GM12878 (cell line): ENCODE data around the gene NAALAD2. TPM values are rescaled to one million over a fixed set of nuclear protein-coding genes. Genes with fewer than 3 reads are reported as not detected.
"Not testable (repeated sequence)": the region's sequence is repeated elsewhere in the genome, so short reads cannot be mapped to it uniquely, and the experiment has no call there.

ENCODE experiments used
- ATAC-seq: fragments of 200-7000 bp; cut with Tn5 transposase; 3 replicates; pipeline ENCODE4 v1.9.1; 2020; ENCODE audit warnings: mild to moderate bottlenecking, moderate library complexity
- Bru-seq: library from RNA; stranded (reverse); fragments of 400-500 nt; gene quantifications from one replicate; lab custom pipeline; 2021; lab: Mats Ljungman, UMichigan
- BruChase-seq, 2 experiments: library from RNA; stranded (reverse); fragments of 400-500 nt; gene quantifications; one replicate each; lab custom pipeline; 2021; lab: Mats Ljungman, UMichigan
- BruUV-seq: library from RNA; stranded (reverse); fragments of 400-500 nt; replicated peaks from 2 replicates; lab custom pipeline; 2021; lab: Mats Ljungman, UMichigan
- CTCF ChIA-PET: fragments of 300-600 bp; sonication (Branson Sonifier 250); formaldehyde crosslinking; extraction: SDS; loops from one replicate; lab custom pipeline; 2021; ENCODE audit warnings: inconsistent platforms; lab: Yijun Ruan, JAX
- POLR2A ChIA-PET: fragments of 350-600 bp; formaldehyde crosslinking; extraction: SDS; loops from one replicate; lab custom pipeline; 2021; ENCODE audit warnings: inconsistent platforms; lab: Charles Lee
- RAD21 ChIA-PET: fragments of 300-600 bp; sonication (Branson Sonifier 250); formaldehyde crosslinking; loops from one replicate; lab custom pipeline; 2023; ENCODE audit warnings: antibody characterized with exemption; ENCODE audit not compliant: unreplicated experiment; lab: Charles Lee
- SMC1A ChIA-PET: fragments of 300-600 bp; sonication (Branson Sonifier 250); formaldehyde crosslinking; loops from one replicate; lab custom pipeline; 2023; ENCODE audit not compliant: unreplicated experiment, uncharacterized antibody; lab: Charles Lee
- DNase-seq: peaks from one replicate; pipeline ENCODE4 v3.0.0-alpha.2; 2011; ENCODE audit warnings: low read depth, low spot score
- FAIRE-seq: peaks from 3 replicates; lab custom pipeline; 2011; peaks lifted over from hg19 to GRCh38; lab: Jason Lieb, UNC
- H2AFZ ChIP-seq: 2 replicates; pipeline ENCODE4 v1.6.0; 2011; ENCODE audit warnings: low read depth, low read length, control low read depth; ENCODE audit not compliant: control insufficient read depth
- H3K27ac ChIP-seq: 2 replicates; pipeline ENCODE4 v1.5.1; 2011; ENCODE audit warnings: control low read depth; ENCODE audit not compliant: control insufficient read depth, insufficient read depth
- H3K27me3 ChIP-seq, 2 experiments: replicated peaks in 1 of 2; 2 replicates each; pipeline versions ENCODE4 v1.6.0 to v1.6.1; 2011; ENCODE audit warnings: low read length in 1 of 2; ENCODE audit not compliant: control insufficient read depth in 2 of 2, insufficient read depth in 2 of 2
- H3K36me3 ChIP-seq, 2 experiments: 2 replicates each; pipeline ENCODE4 v1.5.1; 2011; ENCODE audit warnings: low read length in 1 of 2; ENCODE audit not compliant: control insufficient read depth in 2 of 2, insufficient read depth in 2 of 2
- H3K4me1 ChIP-seq: 2 replicates; pipeline ENCODE4 v1.6.1; 2011; ENCODE audit warnings: mild to moderate bottlenecking, low read length, moderate library complexity, mixed read lengths; ENCODE audit not compliant: control insufficient read depth, insufficient read depth
- H3K4me2 ChIP-seq: 2 replicates; pipeline ENCODE4 v1.6.0; 2011; ENCODE audit warnings: control low read depth; ENCODE audit not compliant: control insufficient read depth, insufficient read depth
- H3K4me3 ChIP-seq: fragments of 200-600 bp; sonication (generic); 2 replicates; pipeline ENCODE4 v1.5.1; 2016
- H3K79me2 ChIP-seq: 2 replicates; pipeline ENCODE4 v1.6.0; 2011; ENCODE audit warnings: low read length; ENCODE audit not compliant: control insufficient read depth, insufficient read depth
- H3K9ac ChIP-seq: 2 replicates; pipeline ENCODE4 v1.8.0; 2011; ENCODE audit warnings: low read length, control low read depth, mixed read lengths; ENCODE audit not compliant: control insufficient read depth, insufficient read depth
- H3K9me3 ChIP-seq: replicated peaks from 3 replicates; pipeline ENCODE4 v1.5.1; 2011; ENCODE audit warnings: mild to moderate bottlenecking, low read length; ENCODE audit not compliant: control insufficient read depth, insufficient read depth
- H4K20me1 ChIP-seq: 2 replicates; pipeline ENCODE4 v1.6.0; 2011; ENCODE audit not compliant: control insufficient read depth, insufficient read depth
- GATAD2B ChIP-seq: fragments of 450-650 bp; conservative IDR thresholded peaks from 2 replicates; pipeline ENCODE4 v1.6.1; 2017; ENCODE audit warnings: low read depth, mild to moderate bottlenecking, moderate library complexity
- IRF5 ChIP-seq: fragments of 450-650 bp; IDR thresholded peaks from 2 replicates; pipeline ENCODE4 v1.6.1; 2017; ENCODE audit warnings: borderline replicate concordance
- MEF2B ChIP-seq: fragments of 450-650 bp; IDR thresholded peaks from 2 replicates; pipeline ENCODE4 v1.6.1; 2018; ENCODE audit warnings: mild to moderate bottlenecking, moderate library complexity; ENCODE audit not compliant: partially characterized antibody, poor library complexity, severe bottlenecking
- NR2F1 ChIP-seq: fragments of 450-650 bp; conservative IDR thresholded peaks from 2 replicates; pipeline ENCODE4 v1.6.1; 2017; ENCODE audit warnings: mild to moderate bottlenecking
- WGBS: methylation state at CpG from one replicate; pipeline ENCODE4 v1.1.6; 2016; ENCODE audit warnings: low lambda C conversion rate; ENCODE audit not compliant: insufficient replicate concordance, insufficient coverage; ENCODE audit errors: missing lambda C conversion rate; 5-methylcytosine and 5-hydroxymethylcytosine counted together
- in situ Hi-C: fragments of 300-500 bp; cut with MboI; formaldehyde crosslinking; loops from 9 replicates; pipeline ENCODE4 v1.14.3; 2018; ENCODE audit warnings: mixed read lengths
- intact Hi-C: fragments of 100-400 bp; cut with micrococcal nuclease; formaldehyde crosslinking; loops from one replicate; pipeline ENCODE4 v1.14.2; 2022; ENCODE audit not compliant: unreplicated experiment
- long read RNA-seq, 2 experiments: library from polyadenylated mRNA; unstranded; transcript quantifications; one replicate each; pipeline ENCODE4 v2.0.0, GENCODE V29; 2019 to 2020
- polyA minus RNA-seq, 3 experiments: library from RNA; depleted of rRNA, polyadenylated mRNA; stranded (reverse); fragments of >200 nt; gene quantifications; 2 replicates each; pipeline ENCODE4 v1.2.3, GENCODE V29; 2011
- polyA plus RNA-seq, 11 experiments: library from polyadenylated mRNA; depleted of rRNA in 4 of 11; unstranded in 6 of 11; stranded (reverse) in 5 of 11; fragments of >200 nt; fragmentation: Nextera tagmentation in 4 of 11; fragmentation: Illumina TruSeq in 1 of 11; extraction: Ambion mirVana in 4 of 11; extraction: Trizol in 1 of 11; gene quantifications; 1 replicate in 1 of 11; 2 replicates in 10 of 11; pipeline versions ENCODE4 v1.2.1 to v1.2.3, GENCODE V29; 2011 to 2016; ENCODE audit warnings: inconsistent platforms in 2 of 11, missing spikeins in 2 of 11, low read depth in 1 of 11
- total RNA-seq, 4 experiments: library from RNA; depleted of rRNA in 3 of 4; stranded (reverse); fragments of >200 nt in 3 of 4; fragmentation: Illumina TruSeq in 1 of 4; extraction: Trizol in 1 of 4; gene quantifications; 2 replicates each; pipeline versions ENCODE4 v1.2.1 to v1.2.3, GENCODE V29; 2013 to 2021

NAALAD2 gene
- 1.5 and 2.9 TPM in 2 replicates for total RNA-seq (2013; cell fraction: nucleolus; rRNA removed)
- total RNA-seq (2014; rRNA removed) (not detected in 2 replicates), total RNA-seq (2014; rRNA removed; fragmentation: Illumina TruSeq; extraction: Trizol) (not detected in 2 replicates), total RNA-seq (2021) (not detected in 2 replicates), polyA plus RNA-seq (2011; rRNA removed) (0.16 and 0.98 TPM in 2 replicates), polyA plus RNA-seq (2014; fragmentation: Illumina TruSeq; extraction: Trizol) (0.24 TPM in 1 of 2 replicates, not detected in the other), polyA plus RNA-seq (2014; fragmentation: Nextera tagmentation; extraction: Ambion mirVana) (under 1 TPM; 0.05 to 0.11 TPM), polyA plus RNA-seq (2014; rRNA removed) (not detected in 2 replicates), polyA plus RNA-seq (2016; fragmentation: Nextera tagmentation; extraction: Ambion mirVana) (under 1 TPM; 0.08 to 0.24 TPM), polyA minus RNA-seq (2011; rRNA and poly(A)+ RNA removed) (0.15 TPM in 2 replicates), Bru-seq, nascent RNA (percentile 30 among the genes with signal in this experiment), BruChase-seq, experiment 1, labeled RNA remaining after a 6-hour chase (percentile 30 among the genes with signal in this experiment), BruChase-seq, experiment 2, labeled RNA remaining after a 2-hour chase (percentile 27 among the genes with signal in this experiment)
- polyA plus RNA-seq (2011; ENCODE audit: low read depth), result 0.10 TPM
- polyA plus RNA-seq (2011; cell fraction: cytosol; rRNA removed), result 0.04 and 0.08 TPM in 2 replicates
- 0.26 and 0.42 TPM in 2 replicates for polyA plus RNA-seq (2011; cell fraction: nucleus; rRNA removed)
- polyA plus RNA-seq (2012), result 0.15 and 0.24 TPM in 2 replicates
- polyA minus RNA-seq (2011; cell fraction: cytosol; rRNA and poly(A)+ RNA removed), result not detected in 2 replicates
- polyA minus RNA-seq (2011; cell fraction: nucleus; rRNA and poly(A)+ RNA removed), result 0.29 and 0.73 TPM in 2 replicates
- long read RNA-seq, experiment 1, result 0 reads
- long read RNA-seq, experiment 2, result 0 reads

DNA sequence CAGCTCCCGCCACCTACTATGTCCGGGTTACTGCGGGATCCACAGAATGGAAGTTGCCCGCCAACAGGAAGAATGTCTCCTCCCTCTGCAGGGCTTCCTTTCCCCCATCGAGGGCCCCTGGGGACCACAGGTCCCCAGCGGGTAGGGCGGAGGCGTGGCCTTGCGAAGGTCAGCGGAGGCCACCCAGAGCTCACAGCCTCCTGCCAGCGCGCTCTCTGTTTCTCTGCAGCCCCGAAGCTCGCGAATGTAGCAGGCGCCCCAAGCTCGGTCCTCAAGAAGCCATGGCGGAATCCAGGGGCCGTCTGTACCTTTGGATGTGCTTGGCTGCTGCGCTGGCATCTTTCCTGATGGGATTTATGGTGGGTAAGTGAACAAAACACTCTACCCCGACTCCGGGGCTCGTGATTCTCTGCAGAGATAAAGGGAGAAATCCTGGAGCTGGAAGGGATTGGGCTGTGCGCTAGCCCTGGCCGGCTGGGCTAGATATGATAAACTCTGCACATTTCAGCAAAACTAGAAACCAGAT, at the start of gene NAALAD2:
NAALAD2 (plus strand) TSS at position 186 of the 526 bp plus-strand sequence; CDS start at position 282, 96 bp downstream.
- Histone ChIP-seq H3K4me2 (no peak within 1 kb of the TSS; the same call in 1 of the 2 replicates), H3K36me3 (no peaks in the 10 kb centered on the region), H3K79me2 (no peaks in the 10 kb centered on the region), H3K4me1 (no peaks in the 10 kb centered on the region), H3K4me3 (no peak within 1 kb of the TSS), H3K9me3 (no peaks in the 10 kb centered on the region), H2AFZ (no peak within 1 kb of the TSS), H3K27ac (no peak within 1 kb of the TSS), H4K20me1 (no peaks in the 10 kb centered on the region), H3K27me3 (peaks cover 1 to 6% of the 10 kb centered on the region in 2 experiments; a peak in 2 of 4 replicates), H3K9ac (no peak within 1 kb of the TSS)
- in situ Hi-C loops, result no loop called here
- ATAC-seq, result peak; percentile 95
- ChIA-PET RAD21 (no interaction called here), POLR2A (no interaction called here), CTCF (interaction anchor here (1.5 kb wide), 1 partner anchor 21 kb away, joined by 3 read pairs; no protein-coding TSS in a partner anchor), SMC1A (no interaction called here)
- no peak for DNase-seq
- BruUV-seq, result no TSS peak
- intact Hi-C loops, result no loop called here
- FAIRE-seq, result no peak
- TF ChIP-seq IRF5 (no peak), NR2F1 (peak; percentile 76), MEF2B (peak; percentile 95), GATAD2B (no peak)
- WGBS, result 11% methylated on average over 25 of the region's 25 CpGs

GRCh38 chr11:90085650-90086049, 48.8 kb upstream of the NAALAD2 start, which contains the start of gene UBTFL1:
Gene UBTFL1 (plus strand): TSS chr11:90085950. CDS start chr11:90085950, 0 bp downstream.
- H3K79me2 ChIP-seq, intact Hi-C loops, H3K4me1 ChIP-seq, H3K27me3 ChIP-seq, H3K4me2 ChIP-seq, BruUV-seq, CTCF ChIA-PET, in situ Hi-C loops, POLR2A ChIA-PET, DNase-seq, H3K4me3 ChIP-seq, H3K9me3 ChIP-seq, RAD21 ChIA-PET, H2AFZ ChIP-seq, H4K20me1 ChIP-seq, H3K36me3 ChIP-seq, FAIRE-seq, H3K9ac ChIP-seq, H3K27ac ChIP-seq, ATAC-seq, SMC1A ChIA-PET: not testable (repeated sequence)
- whole genome bisulfite sequencing, result 10% methylated on average over 2 of the region's 3 CpGs

GRCh38 chr11:90088731-90089130, 45.7 kb upstream of the NAALAD2 start:
- H3K27ac ChIP-seq, ATAC-seq, SMC1A ChIA-PET, H4K20me1 ChIP-seq, BruUV-seq, DNase-seq, H3K9ac ChIP-seq, CTCF ChIA-PET, H3K4me3 ChIP-seq, H3K9me3 ChIP-seq, FAIRE-seq, H3K4me1 ChIP-seq, H2AFZ ChIP-seq, H3K79me2 ChIP-seq, H3K27me3 ChIP-seq, RAD21 ChIA-PET, H3K4me2 ChIP-seq, POLR2A ChIA-PET, in situ Hi-C loops, intact Hi-C loops, H3K36me3 ChIP-seq: not testable (repeated sequence)
- WGBS, result 0% methylated on average over 1 of the region's 2 CpGs
